ENCODE measurements around the gene RHOBTB3.

GRCh38 chr5:95704150-95704549 is 27.0 kb upstream of the RHOBTB3 start:
- no peak for TF ChIP-seq RAD21 (conservative IDR thresholded peaks at IDR 0.05 in 1 of 2, IDR thresholded peaks at IDR 0.05 in 1 of 2)
- TF ChIP-seq MAZ (IDR thresholded peaks at IDR 0.05; ENCODE audit: borderline replicate concordance, low read depth, low read length): no peak
- no peak for TF ChIP-seq MAFK (IDR thresholded peaks at IDR 0.05; ENCODE audit: partially characterized antibody)
- no peak for TF ChIP-seq SMC3 (IDR thresholded peaks at IDR 0.05)
- TF ChIP-seq BHLHE40 (IDR thresholded peaks at IDR 0.05; ENCODE audit: low read depth, low read length): no peak
- TF ChIP-seq RNF2 (IDR thresholded peaks at IDR 0.05; ENCODE audit: borderline replicate concordance, low read depth): no peak
- no peak for TF ChIP-seq POLR2A (IDR thresholded peaks at IDR 0.05; ENCODE audit: low read length)
- TF ChIP-seq ESRRA (IDR thresholded peaks at IDR 0.05; ENCODE audit: borderline replicate concordance, low read length): no peak
- TF ChIP-seq CTCF (IDR thresholded peaks at IDR 0.05): no peak
- no peak for TF ChIP-seq REST (IDR thresholded peaks at IDR 0.05)

Data from A549 (cell line).